ENCODE measurements around the gene MMP21. TPM values are rescaled to one million over a fixed set of nuclear protein-coding genes. Genes with fewer than 3 reads are reported as not detected.
A peak's percentile ranks its signal among the peaks of the same experiment; 100 is the strongest.

MMP21 gene
- total and polyA plus RNA-seq, 2 of the 13 experiments (the other 11 are each of a cell fraction or from before 2014, with no cell fraction given): not detected

GRCh38 chr10:125822878-125823662 lies 47.4 kb upstream of the MMP21 start, which contains the start of the genes BCCIP and UROS (continued):
- TF ChIP-seq ARID3A (IDR thresholded peaks at IDR 0.05; ENCODE audit: low read depth, low read length) (no peak), TEAD3 (CRISPR knock-in tag; optimal IDR thresholded peaks at IDR 0.05; ENCODE audit: borderline replicate concordance) (peak; percentile 39), ZFP91 (CRISPR knock-in tag; IDR thresholded peaks at IDR 0.05; ENCODE audit: borderline replicate concordance) (peak; percentile 85), SP2 (CRISPR knock-in tag; IDR thresholded peaks at IDR 0.05) (peak; percentile 18; the same call in 1 of the 2 replicates), MXD4 (CRISPR knock-in tag; IDR thresholded peaks at IDR 0.05) (peak; percentile 75; the same call in 1 of the 2 replicates), TBL1XR1 (IDR thresholded peaks at IDR 0.05; ENCODE audit: borderline replicate concordance, low read length, partially characterized antibody) (no peak), ELF4 (CRISPR knock-in tag; IDR thresholded peaks at IDR 0.05; ENCODE audit: borderline replicate concordance) (no peak), ZNF589 (CRISPR knock-in tag; conservative IDR thresholded peaks at IDR 0.05) (no peak), ZNF496 (CRISPR knock-in tag; IDR thresholded peaks at IDR 0.05; ENCODE audit: insufficient replicate concordance) (no peak), ZMAT3 (CRISPR knock-in tag; conservative IDR thresholded peaks at IDR 0.05) (no peak), RFX3 (CRISPR knock-in tag; IDR thresholded peaks at IDR 0.05) (no peak), ZNF563 (CRISPR knock-in tag; IDR thresholded peaks at IDR 0.05) (peak; percentile 50), ZNF615 (CRISPR knock-in tag; IDR thresholded peaks at IDR 0.05; ENCODE audit: borderline replicate concordance) (no peak), HNRNPL (IDR thresholded peaks at IDR 0.05; ENCODE audit: low read depth, low read length) (0 out of 2 replicates have a peak, but pooled peaks have one; percentile 71)
- TF ChIP-seq, protein P1, sequence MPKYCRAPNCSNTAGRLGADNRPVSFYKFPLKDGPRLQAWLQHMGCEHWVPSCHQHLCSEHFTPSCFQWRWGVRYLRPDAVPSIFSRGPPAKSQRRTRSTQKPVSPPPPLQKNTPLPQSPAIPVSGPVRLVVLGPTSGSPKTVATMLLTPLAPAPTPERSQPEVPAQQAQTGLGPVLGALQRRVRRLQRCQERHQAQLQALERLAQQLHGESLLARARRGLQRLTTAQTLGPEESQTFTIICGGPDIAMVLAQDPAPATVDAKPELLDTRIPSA (CRISPR knock-in tag; IDR thresholded peaks at IDR 0.05; ENCODE audit: borderline replicate concordance): no peak
- TF ChIP-seq, protein P2, sequence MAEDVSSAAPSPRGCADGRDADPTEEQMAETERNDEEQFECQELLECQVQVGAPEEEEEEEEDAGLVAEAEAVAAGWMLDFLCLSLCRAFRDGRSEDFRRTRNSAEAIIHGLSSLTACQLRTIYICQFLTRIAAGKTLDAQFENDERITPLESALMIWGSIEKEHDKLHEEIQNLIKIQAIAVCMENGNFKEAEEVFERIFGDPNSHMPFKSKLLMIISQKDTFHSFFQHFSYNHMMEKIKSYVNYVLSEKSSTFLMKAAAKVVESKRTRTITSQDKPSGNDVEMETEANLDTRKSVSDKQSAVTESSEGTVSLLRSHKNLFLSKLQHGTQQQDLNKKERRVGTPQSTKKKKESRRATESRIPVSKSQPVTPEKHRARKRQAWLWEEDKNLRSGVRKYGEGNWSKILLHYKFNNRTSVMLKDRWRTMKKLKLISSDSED (CRISPR knock-in tag; IDR thresholded peaks at IDR 0.05): no peak
- TF ChIP-seq, protein P3, sequence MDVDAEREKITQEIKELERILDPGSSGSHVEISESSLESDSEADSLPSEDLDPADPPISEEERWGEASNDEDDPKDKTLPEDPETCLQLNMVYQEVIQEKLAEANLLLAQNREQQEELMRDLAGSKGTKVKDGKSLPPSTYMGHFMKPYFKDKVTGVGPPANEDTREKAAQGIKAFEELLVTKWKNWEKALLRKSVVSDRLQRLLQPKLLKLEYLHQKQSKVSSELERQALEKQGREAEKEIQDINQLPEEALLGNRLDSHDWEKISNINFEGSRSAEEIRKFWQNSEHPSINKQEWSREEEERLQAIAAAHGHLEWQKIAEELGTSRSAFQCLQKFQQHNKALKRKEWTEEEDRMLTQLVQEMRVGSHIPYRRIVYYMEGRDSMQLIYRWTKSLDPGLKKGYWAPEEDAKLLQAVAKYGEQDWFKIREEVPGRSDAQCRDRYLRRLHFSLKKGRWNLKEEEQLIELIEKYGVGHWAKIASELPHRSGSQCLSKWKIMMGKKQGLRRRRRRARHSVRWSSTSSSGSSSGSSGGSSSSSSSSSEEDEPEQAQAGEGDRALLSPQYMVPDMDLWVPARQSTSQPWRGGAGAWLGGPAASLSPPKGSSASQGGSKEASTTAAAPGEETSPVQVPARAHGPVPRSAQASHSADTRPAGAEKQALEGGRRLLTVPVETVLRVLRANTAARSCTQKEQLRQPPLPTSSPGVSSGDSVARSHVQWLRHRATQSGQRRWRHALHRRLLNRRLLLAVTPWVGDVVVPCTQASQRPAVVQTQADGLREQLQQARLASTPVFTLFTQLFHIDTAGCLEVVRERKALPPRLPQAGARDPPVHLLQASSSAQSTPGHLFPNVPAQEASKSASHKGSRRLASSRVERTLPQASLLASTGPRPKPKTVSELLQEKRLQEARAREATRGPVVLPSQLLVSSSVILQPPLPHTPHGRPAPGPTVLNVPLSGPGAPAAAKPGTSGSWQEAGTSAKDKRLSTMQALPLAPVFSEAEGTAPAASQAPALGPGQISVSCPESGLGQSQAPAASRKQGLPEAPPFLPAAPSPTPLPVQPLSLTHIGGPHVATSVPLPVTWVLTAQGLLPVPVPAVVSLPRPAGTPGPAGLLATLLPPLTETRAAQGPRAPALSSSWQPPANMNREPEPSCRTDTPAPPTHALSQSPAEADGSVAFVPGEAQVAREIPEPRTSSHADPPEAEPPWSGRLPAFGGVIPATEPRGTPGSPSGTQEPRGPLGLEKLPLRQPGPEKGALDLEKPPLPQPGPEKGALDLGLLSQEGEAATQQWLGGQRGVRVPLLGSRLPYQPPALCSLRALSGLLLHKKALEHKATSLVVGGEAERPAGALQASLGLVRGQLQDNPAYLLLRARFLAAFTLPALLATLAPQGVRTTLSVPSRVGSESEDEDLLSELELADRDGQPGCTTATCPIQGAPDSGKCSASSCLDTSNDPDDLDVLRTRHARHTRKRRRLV (CRISPR knock-in tag; IDR thresholded peaks at IDR 0.05): no peak
